Measurements from ENCODE around the gene KRTAP20-2.

GRCh38 chr21:30668776-30669175 lies 33.8 kb downstream of the KRTAP20-2 start:
- TF ChIP-seq CTCF (IDR thresholded peaks at IDR 0.05): no peak
- TF ChIP-seq POLR2A (IDR thresholded peaks at IDR 0.05): no peak
